WTC11 (cell line): Measurements from ENCODE around the gene TBX5. TPM values are rescaled to one million over a fixed set of nuclear protein-coding genes. Genes with fewer than 3 reads are reported as not detected.

Source experiments
- ATAC-seq: fragments of 200-7000 bp; cut with Tn5 transposase; 2 replicates; pipeline ENCODE4 v1.10.0; 2021; ENCODE audit warnings: mild to moderate bottlenecking, moderate library complexity
- CTCF ChIA-PET: fragments of 300-600 bp; sonication (Branson Sonifier 250); formaldehyde crosslinking; loops from one replicate; lab custom pipeline; 2021; ENCODE audit warnings: antibody characterized with exemption; lab: Charles Lee
- POLR2A ChIA-PET: fragments of 350-600 bp; sonication (Branson Sonifier 250); formaldehyde crosslinking; loops from one replicate; lab custom pipeline; 2021; ENCODE audit warnings: antibody characterized with exemption; lab: Charles Lee
- DNase-seq: peaks from one replicate; pipeline ENCODE4 v3.0.0; 2021; ENCODE audit warnings: low spot score
- H3K27ac Mint-ChIP-seq: 2 replicates; pipeline ENCODE4 v1.8.0; 2021; ENCODE audit warnings: mixed read lengths
- H3K27me3 Mint-ChIP-seq: 2 replicates; pipeline ENCODE4 v1.8.0; 2021; ENCODE audit warnings: low read depth, mild to moderate bottlenecking, moderate library complexity, mixed read lengths
- H3K36me3 Mint-ChIP-seq: 2 replicates; pipeline ENCODE4 v1.8.0; 2021; ENCODE audit warnings: mixed read lengths
- H3K4me1 Mint-ChIP-seq: 2 replicates; pipeline ENCODE4 v1.8.0; 2022; ENCODE audit warnings: mixed read lengths
- H3K4me3 Mint-ChIP-seq: 2 replicates; pipeline ENCODE4 v1.8.0; 2021; ENCODE audit warnings: mild to moderate bottlenecking, moderate library complexity, mixed read lengths
- H3K9me3 Mint-ChIP-seq: 2 replicates; pipeline ENCODE4 v1.8.0; 2021; ENCODE audit warnings: mixed read lengths
- AFF4 ChIP-seq: sonication (generic); formaldehyde crosslinking; IDR thresholded peaks from 2 replicates; pipeline ENCODE4 v1.8.1; 2023; ENCODE audit warnings: mild to moderate bottlenecking, missing genetic modification reagents, borderline replicate concordance
- ATF2 ChIP-seq: sonication (generic); formaldehyde crosslinking; IDR thresholded peaks from 2 replicates; pipeline ENCODE4 v1.8.1; 2022; ENCODE audit warnings: low read depth, missing genetic modification reagents, borderline replicate concordance
- ATF3 ChIP-seq: sonication (generic); formaldehyde crosslinking; conservative IDR thresholded peaks from 2 replicates; pipeline ENCODE4 v1.8.1; 2022; ENCODE audit warnings: mild to moderate bottlenecking, missing genetic modification reagents
- CREB1 ChIP-seq: sonication (generic); formaldehyde crosslinking; IDR thresholded peaks from 2 replicates; pipeline ENCODE4 v1.8.0; 2023; ENCODE audit warnings: mild to moderate bottlenecking, missing genetic modification reagents
- IRF2 ChIP-seq: sonication (generic); formaldehyde crosslinking; IDR thresholded peaks from 2 replicates; pipeline ENCODE4 v1.8.0; 2022; ENCODE audit warnings: low read depth, missing genetic modification reagents, borderline replicate concordance
- JAZF1 ChIP-seq: fragments of 250-450 bp; sonication (Bioruptor Pico); IDR thresholded peaks from 2 replicates; pipeline ENCODE4 v1.9.0; 2021; ENCODE audit warnings: moderate library complexity, mild to moderate bottlenecking, inconsistent platforms
- MAX ChIP-seq: sonication (generic); formaldehyde crosslinking; IDR thresholded peaks from 2 replicates; pipeline ENCODE4 v1.8.0; 2022; ENCODE audit warnings: mild to moderate bottlenecking, missing genetic modification reagents
- MXD4 ChIP-seq: fragments of 250-450 bp; sonication (Bioruptor Pico); IDR thresholded peaks from 2 replicates; pipeline ENCODE4 v1.8.0; 2021; ENCODE audit warnings: mild to moderate bottlenecking, moderate library complexity, borderline replicate concordance
- PREB ChIP-seq: sonication (generic); formaldehyde crosslinking; IDR thresholded peaks from 2 replicates; pipeline ENCODE4 v1.8.1; 2022; ENCODE audit warnings: mild to moderate bottlenecking, missing genetic modification reagents, moderate library complexity, borderline replicate concordance
- TCF7 ChIP-seq: sonication (generic); formaldehyde crosslinking; IDR thresholded peaks from 2 replicates; pipeline ENCODE4 v1.8.0; 2022; ENCODE audit warnings: mild to moderate bottlenecking, low read depth, missing genetic modification reagents, moderate library complexity
- ZNF219 ChIP-seq: sonication (generic); formaldehyde crosslinking; IDR thresholded peaks from 2 replicates; pipeline ENCODE4 v1.8.0; 2023; ENCODE audit warnings: missing genetic modification reagents, mild to moderate bottlenecking, borderline replicate concordance
- ZNF416 ChIP-seq: fragments of 250-450 bp; sonication (Bioruptor Pico); IDR thresholded peaks from 2 replicates; pipeline ENCODE4 v1.9.0; 2021; ENCODE audit warnings: mild to moderate bottlenecking, inconsistent platforms
- ZNF532 ChIP-seq: fragments of 250-450 bp; sonication (Bioruptor Pico); IDR thresholded peaks from 2 replicates; pipeline ENCODE4 v1.9.0; 2021; ENCODE audit warnings: mild to moderate bottlenecking, borderline replicate concordance
- total RNA-seq: library from RNA; stranded (reverse); gene quantifications from 3 replicates; pipeline ENCODE4 v1.2.3, GENCODE V29; 2021

TBX5 gene
- total RNA-seq, 1 experiment from 2014 or later, result 0.33 TPM

GRCh38 chr12:114425031-114425626 lies 19.2 kb upstream of the TBX5 start (continued):
- TF ChIP-seq ATF2 (CRISPR knock-in tag) (no peak), MAX (CRISPR knock-in tag) (no peak), AFF4 (CRISPR knock-in tag) (no peak), TCF7 (CRISPR knock-in tag) (no peak), PREB (CRISPR knock-in tag) (no peak), CREB1 (no peak), ZNF532 (CRISPR knock-in tag) (no peak)

- H3K36me3 Mint-ChIP-seq, result no peaks in the 10 kb centered on the region
- no peak for TF ChIP-seq MXD4 (CRISPR knock-in tag)
- TF ChIP-seq IRF2, result no peak
- no peak for TF ChIP-seq ZNF416 (CRISPR knock-in tag)
- no peak for TF ChIP-seq ATF3 (CRISPR knock-in tag)
- TF ChIP-seq JAZF1, result no peak
- no peak for TF ChIP-seq ZNF219 (CRISPR knock-in tag)
- POLR2A ChIA-PET, result no interaction called here
- CTCF ChIA-PET, result interaction anchor here (0.9 kb wide), 1 partner anchor 194 kb away, joined by 3 read pairs; no protein-coding TSS in a partner anchor
- no peak overlapping the region for H3K27ac Mint-ChIP-seq
- peaks cover 86% of the 10 kb centered on the region for H3K27me3 Mint-ChIP-seq
- H3K4me1 Mint-ChIP-seq, result no peaks in the 10 kb centered on the region
- ATAC-seq (no peak), DNase-seq (no peak)
- no peaks in the 10 kb centered on the region for H3K9me3 Mint-ChIP-seq
- no peak overlapping the region for H3K4me3 Mint-ChIP-seq
These were observed 15.0 kb upstream of the TBX5 start for GRCh38 chr12:114420944-114421335.
